ENCODE results near the gene LHX2. TPM values are rescaled to one million over a fixed set of nuclear protein-coding genes. Genes with fewer than 3 reads are reported as not detected.

The LHX2 gene
- total and polyA plus RNA-seq, 2 experiments from 2014 or later: 1.7 TPM; not detected in 1

DNA sequence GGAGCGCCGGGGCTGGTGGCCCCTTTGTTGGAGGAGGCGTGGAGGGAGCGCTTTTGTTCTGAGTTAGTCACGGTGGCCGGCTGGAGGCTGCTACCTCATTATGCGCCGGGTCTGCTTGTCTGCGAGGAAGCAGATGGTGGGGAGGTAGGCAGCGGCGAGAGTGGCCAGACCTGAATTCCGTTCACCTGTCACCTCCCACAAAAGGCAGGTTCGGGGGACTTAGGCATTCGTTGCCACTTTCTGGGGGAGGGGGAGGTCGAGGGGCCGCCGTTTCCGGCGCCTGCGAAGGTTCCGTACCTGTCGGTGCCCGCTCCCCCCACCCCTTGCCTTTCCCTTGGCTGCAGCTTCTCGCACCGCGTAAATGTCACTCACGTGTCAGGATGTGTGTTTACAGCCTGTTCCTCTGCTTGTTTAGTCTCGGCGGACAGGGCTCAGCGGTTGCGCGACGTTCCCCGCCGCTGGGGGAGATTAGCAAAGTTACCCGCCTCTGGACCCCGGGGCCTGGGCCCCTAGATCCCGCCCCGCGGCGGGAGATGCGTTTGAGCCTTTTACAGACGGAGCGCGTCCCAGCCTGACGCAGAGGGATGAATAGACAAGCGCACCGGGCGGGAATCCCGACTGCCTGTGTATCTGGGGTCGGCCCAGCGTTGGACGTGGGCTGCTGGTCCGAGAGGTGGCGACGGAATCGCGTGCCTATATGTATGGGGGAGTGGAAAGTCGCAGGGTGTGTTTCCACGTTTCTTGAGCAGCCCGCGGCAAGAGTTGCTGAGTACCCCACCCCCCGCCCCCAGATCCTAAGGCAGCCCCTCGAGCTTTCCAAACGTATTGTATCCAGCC, 2.7 kb upstream of the LHX2 start:
- Histone ChIP-seq H3F3A (replicated peaks; ENCODE audit: low read depth) (peaks cover 57% of the 10 kb centered on the region), H3K79me2 (replicated peaks; ENCODE audit: insufficient read depth) (no peaks in the 10 kb centered on the region), H3K4me1 (ENCODE audit: insufficient read depth) (peaks cover 53% of the 10 kb centered on the region), H2AFZ (peak overlapping the region; percentile 91), H3K27ac (ENCODE audit: low read depth) (no peak overlapping the region), H3K4me3 (peak overlapping the region; percentile 71), H3K36me3 (ENCODE audit: insufficient read depth) (no peaks in the 10 kb centered on the region), H3K4me2 (peak overlapping the region; percentile 90), H3K9me2 (ENCODE audit: insufficient read depth) (no peaks in the 10 kb centered on the region), H4K20me1 (replicated peaks; ENCODE audit: insufficient read depth) (peaks cover 41% of the 10 kb centered on the region), H3K27me3 (ENCODE audit: insufficient read depth) (peaks cover 99% of the 10 kb centered on the region)
- Mint-ChIP-seq H3K4me3 (peak overlapping the region; percentile 67), H3K27ac (no peak overlapping the region), H3K27me3 (ENCODE audit: insufficient read depth, low read depth, poor library complexity) (peaks cover 96% of the 10 kb centered on the region), H3K9me3 (peaks cover 4% of the 10 kb centered on the region; the same call in 2 of the 3 replicates), H3K36me3 (ENCODE audit: low read depth) (no peaks in the 10 kb centered on the region; the same call in 2 of the 3 replicates), H3K4me1 (peaks cover 59% of the 10 kb centered on the region)
- ATAC-seq (peak; percentile 8), DNase-seq (ENCODE audit: low spot score) (peak; percentile 82)
- TF ChIP-seq ZNF462 (CRISPR knock-in tag; IDR thresholded peaks at IDR 0.05) (no peak), EZH2 (IDR thresholded peaks at IDR 0.05; ENCODE audit: low read depth, unreplicated experiment) (peak; percentile 43), EZH2phosphoT487 (IDR thresholded peaks at IDR 0.05; ENCODE audit: unreplicated experiment) (peak; percentile 95), JUNB (IDR thresholded peaks at IDR 0.05; ENCODE audit: unreplicated experiment) (no peak), NANOG (IDR thresholded peaks at IDR 0.05; ENCODE audit: borderline replicate concordance) (no peak), STAT1 (IDR thresholded peaks at IDR 0.05; ENCODE audit: unreplicated experiment) (no peak), ZNF114 (CRISPR knock-in tag; IDR thresholded peaks at IDR 0.05) (no peak), POLR2AphosphoS5 (IDR thresholded peaks at IDR 0.05; ENCODE audit: low read depth) (no peak), CREB1 (CRISPR knock-in tag; IDR thresholded peaks at IDR 0.05; ENCODE audit: low read depth) (no peak), ZNF331 (CRISPR knock-in tag; IDR thresholded peaks at IDR 0.05; ENCODE audit: low read depth) (no peak)
- TF ChIP-seq, protein P1, sequence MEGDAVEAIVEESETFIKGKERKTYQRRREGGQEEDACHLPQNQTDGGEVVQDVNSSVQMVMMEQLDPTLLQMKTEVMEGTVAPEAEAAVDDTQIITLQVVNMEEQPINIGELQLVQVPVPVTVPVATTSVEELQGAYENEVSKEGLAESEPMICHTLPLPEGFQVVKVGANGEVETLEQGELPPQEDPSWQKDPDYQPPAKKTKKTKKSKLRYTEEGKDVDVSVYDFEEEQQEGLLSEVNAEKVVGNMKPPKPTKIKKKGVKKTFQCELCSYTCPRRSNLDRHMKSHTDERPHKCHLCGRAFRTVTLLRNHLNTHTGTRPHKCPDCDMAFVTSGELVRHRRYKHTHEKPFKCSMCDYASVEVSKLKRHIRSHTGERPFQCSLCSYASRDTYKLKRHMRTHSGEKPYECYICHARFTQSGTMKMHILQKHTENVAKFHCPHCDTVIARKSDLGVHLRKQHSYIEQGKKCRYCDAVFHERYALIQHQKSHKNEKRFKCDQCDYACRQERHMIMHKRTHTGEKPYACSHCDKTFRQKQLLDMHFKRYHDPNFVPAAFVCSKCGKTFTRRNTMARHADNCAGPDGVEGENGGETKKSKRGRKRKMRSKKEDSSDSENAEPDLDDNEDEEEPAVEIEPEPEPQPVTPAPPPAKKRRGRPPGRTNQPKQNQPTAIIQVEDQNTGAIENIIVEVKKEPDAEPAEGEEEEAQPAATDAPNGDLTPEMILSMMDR (conservative IDR thresholded peaks at IDR 0.05; ENCODE audit: low read depth in 2 of 2): no peak
- TF ChIP-seq, protein P2, sequence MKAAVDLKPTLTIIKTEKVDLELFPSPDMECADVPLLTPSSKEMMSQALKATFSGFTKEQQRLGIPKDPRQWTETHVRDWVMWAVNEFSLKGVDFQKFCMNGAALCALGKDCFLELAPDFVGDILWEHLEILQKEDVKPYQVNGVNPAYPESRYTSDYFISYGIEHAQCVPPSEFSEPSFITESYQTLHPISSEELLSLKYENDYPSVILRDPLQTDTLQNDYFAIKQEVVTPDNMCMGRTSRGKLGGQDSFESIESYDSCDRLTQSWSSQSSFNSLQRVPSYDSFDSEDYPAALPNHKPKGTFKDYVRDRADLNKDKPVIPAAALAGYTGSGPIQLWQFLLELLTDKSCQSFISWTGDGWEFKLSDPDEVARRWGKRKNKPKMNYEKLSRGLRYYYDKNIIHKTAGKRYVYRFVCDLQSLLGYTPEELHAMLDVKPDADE (IDR thresholded peaks at IDR 0.05): no peak

All from GM23338 (cell line).